ENCODE data around the gene CHKA. TPM values are rescaled to one million over a fixed set of nuclear protein-coding genes. Genes with fewer than 3 reads are reported as not detected.

The CHKA gene
- total and polyA plus RNA-seq, 9 of the 15 experiments (the other 6 are each of a cell fraction or from before 2014, with no cell fraction given): 3.6 to 37.0 (median 30.2) TPM

DNA sequence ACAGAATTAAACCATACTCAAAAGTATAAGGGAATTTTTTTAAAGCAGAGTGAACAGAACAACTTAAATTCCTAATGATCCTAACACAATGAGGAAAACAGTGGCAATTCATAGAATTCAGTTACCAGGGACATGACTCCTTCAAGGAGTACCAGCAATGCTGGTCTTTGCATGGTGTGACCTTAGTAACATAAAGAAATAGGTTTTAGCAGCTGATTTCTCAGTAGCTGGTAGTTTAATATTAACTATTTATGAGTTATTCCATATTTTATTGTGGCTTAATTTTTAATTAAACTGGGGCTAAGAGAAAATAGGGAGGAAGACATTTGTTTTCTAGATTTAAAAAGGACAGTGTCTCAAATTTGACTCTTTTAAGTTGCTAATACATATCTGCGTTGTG is 30.9 kb downstream of the CHKA start:
- no peak for ATAC-seq
- ChIA-PET POLR2A (no interaction called here), CTCF (ENCODE audit: low intra/inter-chr PET ratio) (no interaction called here)
- no peak for TF ChIP-seq NR2C2 (CRISPR knock-in tag; IDR thresholded peaks at IDR 0.05)
- TF ChIP-seq NR2C2 (tag; IDR thresholded peaks at IDR 0.05): no peak
- no peak for TF ChIP-seq CEBPB (tag; IDR thresholded peaks at IDR 0.05)
- TF ChIP-seq TRIM24 (IDR thresholded peaks at IDR 0.05): no peak
- TF ChIP-seq TBP (optimal IDR thresholded peaks at IDR 0.05; ENCODE audit: low read depth, low read length): no peak
- no peak for TF ChIP-seq NR2C1 (IDR thresholded peaks at IDR 0.05)
- TF ChIP-seq NR2C1 (tag; IDR thresholded peaks at IDR 0.05): no peak
- no peak for TF ChIP-seq ZNF717 (CRISPR knock-in tag; IDR thresholded peaks at IDR 0.05)
- no peak for TF ChIP-seq ZNF263 (CRISPR knock-in tag; IDR thresholded peaks at IDR 0.05; ENCODE audit: borderline replicate concordance)
- no peak for TF ChIP-seq ZNF639 (CRISPR knock-in tag; conservative IDR thresholded peaks at IDR 0.05 in 1 of 2, IDR thresholded peaks at IDR 0.05 in 1 of 2)
- TF ChIP-seq ZNF12 (CRISPR knock-in tag; IDR thresholded peaks at IDR 0.05): no peak
- TF ChIP-seq CREB3L1 (IDR thresholded peaks at IDR 0.05; ENCODE audit: borderline replicate concordance, low read depth): no peak
- no peak for TF ChIP-seq EHMT2 (IDR thresholded peaks at IDR 0.05)
- no peak for TF ChIP-seq U2AF1 (optimal IDR thresholded peaks at IDR 0.05; ENCODE audit: low read depth, low read length)
- no peak for TF ChIP-seq THAP12 (CRISPR knock-in tag; IDR thresholded peaks at IDR 0.05)
- no peak for TF ChIP-seq ZBTB1 (CRISPR knock-in tag; IDR thresholded peaks at IDR 0.05; ENCODE audit: borderline replicate concordance, low read depth)
- no peak for TF ChIP-seq BCOR (IDR thresholded peaks at IDR 0.05)
- no peak overlapping the region for H3K9ac ChIP-seq (ENCODE audit: insufficient read depth in 1 of 2, low read depth in 2 of 2, low read length in 2 of 2)
- H3K27me3 ChIP-seq (ENCODE audit: control insufficient read depth in 2 of 2, insufficient read depth in 2 of 2, low read length in 2 of 2): no peaks in the 10 kb centered on the region
- in situ Hi-C loops (cut with MboI) (no loop called here), intact Hi-C loops (cut with micrococcal nuclease) (no loop called here)
- peaks cover 22% of the 10 kb centered on the region for H3K36me3 ChIP-seq (ENCODE audit: control insufficient read depth, insufficient read depth, low read length)
- H2AFZ ChIP-seq (ENCODE audit: low read depth, low read length): no peak overlapping the region
- H3K9me3 ChIP-seq (replicated peaks; ENCODE audit: control insufficient read depth, insufficient read depth, low read depth, low read length): no peaks in the 10 kb centered on the region
- H3K4me1 ChIP-seq (replicated peaks in 1 of 2; ENCODE audit: control insufficient read depth in 2 of 2, insufficient read depth in 2 of 2, low read length in 2 of 2): no peaks in the 10 kb centered on the region; a peak in 1 of 5 replicates
- no peak for DNase-seq (ENCODE audit: extremely low read depth in 1 of 4, low spot score in 3 of 4)
- FAIRE-seq: no peak
- H3K4me2 ChIP-seq (ENCODE audit: insufficient read depth, low read length): no peak overlapping the region
- no peaks in the 10 kb centered on the region for H3K79me2 ChIP-seq (ENCODE audit: control insufficient read depth, insufficient read depth, low read length)
- H3K27ac ChIP-seq (ENCODE audit: extremely low read depth, low read depth, low read length): no peak overlapping the region
- no peaks in the 10 kb centered on the region for H4K20me1 ChIP-seq (replicated peaks; ENCODE audit: control insufficient read depth, insufficient read depth, low read length)
- no peaks in the 10 kb centered on the region for H3K9me1 ChIP-seq (ENCODE audit: control insufficient read depth, insufficient read depth, low read length)
- no TSS peak for BruUV-seq (replicated peaks)
- WGBS (ENCODE audit: insufficient coverage, low coverage, missing lambda C conversion rate): 94% methylated on average over 1 of the region's 1 CpG
- no peak overlapping the region for H3K4me3 ChIP-seq
